K562 (cell line): ENCODE measurements around the gene ITSN1. TPM values are rescaled to one million over a fixed set of nuclear protein-coding genes. Genes with fewer than 3 reads are reported as not detected.
A peak's percentile ranks its signal among the peaks of the same experiment; 100 is the strongest.

Source experiments
- C11orf30 ChIP-seq: fragments of 450-650 bp; IDR thresholded peaks from 2 replicates; pipeline ENCODE4 v1.6.1; 2016; ENCODE audit warnings: low read depth, mild to moderate bottlenecking
- CBX5 ChIP-seq: IDR thresholded peaks from 2 replicates; pipeline ENCODE4 v1.6.1; 2014; ENCODE audit warnings: low read depth, borderline replicate concordance
- ESRRA ChIP-seq: fragments of 450-650 bp; IDR thresholded peaks from 2 replicates; pipeline ENCODE4 v1.6.1; 2014; ENCODE audit warnings: low read depth, mild to moderate bottlenecking, moderate library complexity, borderline replicate concordance
- EWSR1 ChIP-seq: fragments of 450-650 bp; IDR thresholded peaks from 2 replicates; pipeline ENCODE4 v1.6.1; 2018; ENCODE audit warnings: borderline replicate concordance, mild to moderate bottlenecking, low read depth, moderate library complexity; ENCODE audit not compliant: partially characterized antibody
- GTF2A2 ChIP-seq: IDR thresholded peaks from 2 replicates; pipeline ENCODE4 v1.6.1; 2016; ENCODE audit warnings: mild to moderate bottlenecking, missing genetic modification characterization, missing compliant biosample characterization
- HNRNPK ChIP-seq: fragments of 200-400 bp; formaldehyde crosslinking; IDR thresholded peaks from one replicate; pipeline ENCODE4 v1.6.1; 2018; ENCODE audit warnings: mild to moderate bottlenecking, low read depth, low read length; ENCODE audit not compliant: poor library complexity, severe bottlenecking
- HSF4 ChIP-seq: fragments of 250-450 bp; sonication (Bioruptor Pico); IDR thresholded peaks from 2 replicates; pipeline ENCODE4 v2.1.2; 2022; ENCODE audit warnings: mild to moderate bottlenecking, moderate library complexity, borderline replicate concordance
- MTA3 ChIP-seq: fragments of 450-650 bp; formaldehyde crosslinking; IDR thresholded peaks from 2 replicates; pipeline ENCODE4 v1.6.1; 2017; ENCODE audit warnings: mild to moderate bottlenecking, borderline replicate concordance
- NFE2 ChIP-seq: IDR thresholded peaks from 2 replicates; pipeline ENCODE4 v1.6.1; 2014; ENCODE audit warnings: antibody characterized with exemption, low read depth
- NFRKB ChIP-seq: fragments of 450-650 bp; IDR thresholded peaks from 2 replicates; pipeline ENCODE4 v1.6.1; 2016; ENCODE audit warnings: low read depth
- NFXL1 ChIP-seq: fragments of 450-650 bp; formaldehyde crosslinking; IDR thresholded peaks from 2 replicates; pipeline ENCODE4 v1.4.0; 2021; ENCODE audit warnings: mild to moderate bottlenecking
- PHB2 ChIP-seq: fragments of 450-650 bp; IDR thresholded peaks from 2 replicates; pipeline ENCODE4 v1.6.1; 2017; ENCODE audit warnings: low read depth
- POLR2B ChIP-seq: fragments of 450-650 bp; IDR thresholded peaks from 2 replicates; pipeline ENCODE4 v1.6.1; 2018; ENCODE audit warnings: low read depth; ENCODE audit not compliant: partially characterized antibody
- POLR3G ChIP-seq: IDR thresholded peaks from 2 replicates; pipeline ENCODE4 v1.6.1; 2011; ENCODE audit not compliant: insufficient read length, insufficient replicate concordance; ENCODE audit errors: extremely low read depth
- PTRF ChIP-seq: fragments of 450-650 bp; IDR thresholded peaks from 2 replicates; pipeline ENCODE4 v1.6.1; 2016; ENCODE audit warnings: mild to moderate bottlenecking, missing genetic modification characterization, missing compliant biosample characterization
- PURB ChIP-seq: sonication (generic); formaldehyde crosslinking; IDR thresholded peaks from 2 replicates; pipeline ENCODE4 v1.9.0; 2021; ENCODE audit warnings: low read depth, mild to moderate bottlenecking, missing genetic modification reagents
- RBM25 ChIP-seq: fragments of 200-400 bp; formaldehyde crosslinking; IDR thresholded peaks from 2 replicates; pipeline ENCODE4 v1.6.1; 2018; ENCODE audit warnings: low read length, low read depth, moderate library complexity; ENCODE audit not compliant: severe bottlenecking
- SIRT6 ChIP-seq: IDR thresholded peaks from one replicate; pipeline ENCODE4 v1.6.1; 2012; ENCODE audit warnings: low read depth, mild to moderate bottlenecking, control low read depth, inconsistent platforms, low read length, moderate library complexity
- TAF9B ChIP-seq: fragments of 450-650 bp; IDR thresholded peaks from 2 replicates; pipeline ENCODE4 v1.6.1; 2018; ENCODE audit warnings: mild to moderate bottlenecking; ENCODE audit not compliant: partially characterized antibody
- YBX1 ChIP-seq: fragments of 450-650 bp; IDR thresholded peaks from 2 replicates; pipeline ENCODE4 v1.7.1; 2016; ENCODE audit warnings: mild to moderate bottlenecking
- ZKSCAN3 ChIP-seq: fragments of 250-450 bp; sonication (Bioruptor Pico); IDR thresholded peaks from 2 replicates; pipeline ENCODE4 v1.4.0; 2020
- ZNF140 ChIP-seq: fragments of 250-450 bp; sonication (Bioruptor Pico); IDR thresholded peaks from 2 replicates; pipeline ENCODE4 v1.8.0; 2021; ENCODE audit warnings: moderate library complexity, mild to moderate bottlenecking, inconsistent platforms
- ZNF146 ChIP-seq: IDR thresholded peaks from one replicate; pipeline ENCODE4 v1.6.1; 2018; ENCODE audit warnings: missing compliant biosample characterization; ENCODE audit not compliant: unreplicated experiment
- ZNF445 ChIP-seq: fragments of 250-450 bp; sonication (Bioruptor Pico); IDR thresholded peaks from 2 replicates; pipeline ENCODE4 v1.4.0; 2020; ENCODE audit warnings: low read depth, mild to moderate bottlenecking, moderate library complexity
- ZNF561 ChIP-seq: fragments of 450-650 bp; formaldehyde crosslinking; conservative IDR thresholded peaks from 2 replicates; pipeline ENCODE4 v1.4.0; 2020; ENCODE audit warnings: mild to moderate bottlenecking, moderate library complexity
- ZNF699 ChIP-seq: fragments of 250-450 bp; sonication (Bioruptor Pico); IDR thresholded peaks from 2 replicates; pipeline ENCODE4 v1.8.0; 2021; ENCODE audit warnings: mild to moderate bottlenecking, moderate library complexity; ENCODE audit not compliant: insufficient replicate concordance
- polyA plus RNA-seq, 8 experiments: library from polyadenylated mRNA; depleted of rRNA in 4 of 8; stranded (reverse) in 5 of 8; unstranded in 3 of 8; fragments of >200 nt; fragmentation: Nextera tagmentation in 2 of 8; fragmentation: Illumina TruSeq in 1 of 8; extraction: Ambion mirVana in 2 of 8; extraction: Trizol in 1 of 8; gene quantifications; 2 replicates each; pipeline versions ENCODE4 v1.2.1 to v1.2.3, GENCODE V29; 2011 to 2014; ENCODE audit warnings: inconsistent platforms in 1 of 8, missing spikeins in 1 of 8
- total RNA-seq, 7 experiments: library from RNA; depleted of rRNA in 6 of 7; stranded (reverse); fragments of >200 nt in 6 of 7; fragmentation: Illumina TruSeq in 2 of 7; extraction: Trizol in 2 of 7; gene quantifications; 2 replicates each; pipeline versions ENCODE4 v1.2.1 to v1.2.3, GENCODE V29; 2011 to 2021; ENCODE audit warnings: low replicate concordance in 1 of 7
- TF ChIP-seq, protein P1 (sequence below): sonication (generic); formaldehyde crosslinking; IDR thresholded peaks from 2 replicates; pipeline ENCODE4 v1.8.0; 2022; ENCODE audit warnings: missing genetic modification reagents, mild to moderate bottlenecking, borderline replicate concordance
- TF ChIP-seq, protein P2 (sequence below): fragments of 450-650 bp; formaldehyde crosslinking; conservative IDR thresholded peaks from 2 replicates; pipeline ENCODE4 v1.4.0; 2022; ENCODE audit warnings: mild to moderate bottlenecking, missing genetic modification characterization

Gene ITSN1
- total and polyA plus RNA-seq, 9 of the 15 experiments (the other 6 are each of a cell fraction or from before 2014, with no cell fraction given), result 1.1 to 12.6 (median 4.8) TPM

DNA sequence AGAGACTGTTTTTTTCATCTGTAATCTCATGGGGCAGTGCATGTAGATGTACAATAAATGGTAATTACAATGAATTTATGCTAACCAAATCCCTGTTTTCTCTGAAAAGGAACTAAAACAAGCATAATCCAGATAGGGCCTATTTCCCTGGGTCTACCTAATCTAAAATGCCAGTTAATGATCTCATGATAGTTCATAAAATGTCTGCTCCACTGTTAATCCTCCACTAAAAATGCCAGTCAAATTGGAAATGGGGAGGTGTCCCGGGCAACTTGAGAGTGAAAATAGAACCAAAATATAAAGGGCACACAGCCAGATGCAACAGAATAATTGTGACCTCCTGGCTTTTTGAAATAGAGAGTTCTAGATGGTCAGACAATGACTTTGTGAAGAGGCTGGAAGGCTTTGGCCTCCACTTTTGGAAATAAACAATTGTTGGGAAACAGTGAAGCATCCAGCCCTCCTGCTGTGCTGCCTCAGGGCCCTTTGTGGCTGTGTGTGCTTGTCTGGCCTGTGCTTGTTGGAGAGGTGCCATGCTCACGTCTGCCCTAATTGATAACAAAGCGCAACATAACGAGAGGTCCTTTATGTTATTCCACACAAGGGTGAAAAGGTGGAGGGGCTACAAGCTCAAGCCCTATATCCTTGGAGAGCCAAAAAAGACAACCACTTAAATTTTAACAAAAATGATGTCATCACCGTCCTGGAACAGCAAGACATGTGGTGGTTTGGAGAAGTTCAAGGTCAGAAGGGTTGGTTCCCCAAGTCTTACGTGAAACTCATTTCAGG, 175.6 kb downstream of the ITSN1 start (continued):
- no peak for TF ChIP-seq HNRNPK
- no peak for TF ChIP-seq ZNF561 (CRISPR knock-in tag)
- TF ChIP-seq ZKSCAN3 (CRISPR knock-in tag), result no peak
- no peak for TF ChIP-seq SIRT6
- TF ChIP-seq ESRRA, result peak; percentile 75
- TF ChIP-seq C11orf30, result no peak
- TF ChIP-seq ZNF146 (CRISPR knock-in tag), result no peak
- TF ChIP-seq PTRF (tag), result no peak
- TF ChIP-seq ZNF140 (CRISPR knock-in tag), result no peak
- no peak for TF ChIP-seq NFE2
- TF ChIP-seq PHB2, result no peak
- 0 out of 2 replicates have a peak, but pooled peaks have one; percentile 26 for TF ChIP-seq MTA3
- TF ChIP-seq YBX1, result no peak
- no peak for TF ChIP-seq POLR3G
- TF ChIP-seq, protein P1, sequence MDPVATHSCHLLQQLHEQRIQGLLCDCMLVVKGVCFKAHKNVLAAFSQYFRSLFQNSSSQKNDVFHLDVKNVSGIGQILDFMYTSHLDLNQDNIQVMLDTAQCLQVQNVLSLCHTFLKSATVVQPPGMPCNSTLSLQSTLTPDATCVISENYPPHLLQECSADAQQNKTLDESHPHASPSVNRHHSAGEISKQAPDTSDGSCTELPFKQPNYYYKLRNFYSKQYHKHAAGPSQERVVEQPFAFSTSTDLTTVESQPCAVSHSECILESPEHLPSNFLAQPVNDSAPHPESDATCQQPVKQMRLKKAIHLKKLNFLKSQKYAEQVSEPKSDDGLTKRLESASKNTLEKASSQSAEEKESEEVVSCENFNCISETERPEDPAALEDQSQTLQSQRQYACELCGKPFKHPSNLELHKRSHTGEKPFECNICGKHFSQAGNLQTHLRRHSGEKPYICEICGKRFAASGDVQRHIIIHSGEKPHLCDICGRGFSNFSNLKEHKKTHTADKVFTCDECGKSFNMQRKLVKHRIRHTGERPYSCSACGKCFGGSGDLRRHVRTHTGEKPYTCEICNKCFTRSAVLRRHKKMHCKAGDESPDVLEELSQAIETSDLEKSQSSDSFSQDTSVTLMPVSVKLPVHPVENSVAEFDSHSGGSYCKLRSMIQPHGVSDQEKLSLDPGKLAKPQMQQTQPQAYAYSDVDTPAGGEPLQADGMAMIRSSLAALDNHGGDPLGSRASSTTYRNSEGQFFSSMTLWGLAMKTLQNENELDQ (CRISPR knock-in tag), result no peak
- TF ChIP-seq TAF9B, result no peak
- TF ChIP-seq EWSR1, result no peak
- TF ChIP-seq CBX5, result no peak
- TF ChIP-seq, protein P2, sequence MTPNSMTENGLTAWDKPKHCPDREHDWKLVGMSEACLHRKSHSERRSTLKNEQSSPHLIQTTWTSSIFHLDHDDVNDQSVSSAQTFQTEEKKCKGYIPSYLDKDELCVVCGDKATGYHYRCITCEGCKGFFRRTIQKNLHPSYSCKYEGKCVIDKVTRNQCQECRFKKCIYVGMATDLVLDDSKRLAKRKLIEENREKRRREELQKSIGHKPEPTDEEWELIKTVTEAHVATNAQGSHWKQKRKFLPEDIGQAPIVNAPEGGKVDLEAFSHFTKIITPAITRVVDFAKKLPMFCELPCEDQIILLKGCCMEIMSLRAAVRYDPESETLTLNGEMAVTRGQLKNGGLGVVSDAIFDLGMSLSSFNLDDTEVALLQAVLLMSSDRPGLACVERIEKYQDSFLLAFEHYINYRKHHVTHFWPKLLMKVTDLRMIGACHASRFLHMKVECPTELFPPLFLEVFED (CRISPR knock-in tag), result no peak; the same call in 1 of the 2 replicates
- no peak for TF ChIP-seq PURB (CRISPR knock-in tag)
- TF ChIP-seq POLR2B, result no peak
- TF ChIP-seq RBM25, result no peak
- TF ChIP-seq ZNF699 (CRISPR knock-in tag), result no peak
- TF ChIP-seq NFRKB, result no peak
- 0 out of 2 replicates have a peak, but pooled peaks have one; percentile 26 for TF ChIP-seq NFXL1 (CRISPR knock-in tag)
- no peak for TF ChIP-seq GTF2A2
- no peak for TF ChIP-seq ZNF445 (CRISPR knock-in tag)
- no peak for TF ChIP-seq HSF4 (CRISPR knock-in tag)
